Naive thymus-derived CD8-positive, alpha-beta T cell (primary cell): ENCODE measurements around the gene PAX7. TPM values are rescaled to one million over a fixed set of nuclear protein-coding genes. Genes with fewer than 3 reads are reported as not detected.

Experiments
- ATAC-seq, 2 donors: fragments of 150-1000 bp; cut with Tn5 transposase in 1 of 2; sonication (Bioruptor Pico), chemical (Tn5 transposase) in 1 of 2; 1 replicate in 1 of 2; 2 replicates in 1 of 2; pipeline ENCODE4 v1.10.0; 2021; ENCODE audit warnings: mild to moderate bottlenecking in 2 of 2, moderate library complexity in 2 of 2
- POLR2A ChIA-PET: fragments of 350-600 bp; sonication (Branson Sonifier 250); formaldehyde crosslinking; loops from one replicate; lab custom pipeline; 2021; ENCODE audit warnings: antibody characterized with exemption; lab: Charles Lee
- DNase-seq, 10 donors: peaks; one replicate each; pipeline versions ENCODE4 v3.0.0 to v3.0.0-alpha.2; 2020 to 2022
- H3K27ac Mint-ChIP-seq, 10 donors: one replicate each; pipeline ENCODE4 v1.8.0; 2020 to 2022; ENCODE audit warnings: mild to moderate bottlenecking in 10 of 10, mixed read lengths in 10 of 10, moderate library complexity in 4 of 10, inconsistent platforms in 1 of 10
- H3K27me3 Mint-ChIP-seq, 5 donors: one replicate each; pipeline ENCODE4 v1.8.0; 2021 to 2022; ENCODE audit warnings: mixed read lengths in 5 of 5
- H3K36me3 Mint-ChIP-seq, 3 donors: one replicate each; pipeline ENCODE4 v1.8.0; 2020 to 2022; ENCODE audit warnings: mixed read lengths in 3 of 3, mild to moderate bottlenecking in 2 of 3, inconsistent platforms in 1 of 3
- H3K4me1 Mint-ChIP-seq, 4 donors: one replicate each; pipeline ENCODE4 v1.8.0; 2021 to 2022; ENCODE audit warnings: mixed read lengths in 4 of 4
- H3K4me3 Mint-ChIP-seq, 10 donors: one replicate each; pipeline ENCODE4 v1.8.0; 2020 to 2022; ENCODE audit warnings: mild to moderate bottlenecking in 10 of 10, mixed read lengths in 10 of 10, moderate library complexity in 6 of 10, inconsistent platforms in 1 of 10
- H3K9me3 Mint-ChIP-seq, 9 donors: one replicate each; pipeline ENCODE4 v1.8.0; 2020 to 2022; ENCODE audit warnings: mixed read lengths in 9 of 9, mild to moderate bottlenecking in 3 of 9, inconsistent platforms in 1 of 9, moderate library complexity in 1 of 9
- polyA plus RNA-seq, 3 donors: library from polyadenylated mRNA; unstranded; fragments of 300-500 nt; fragmentation: Illumina TruSeq; gene quantifications; one replicate each; pipeline ENCODE4 v1.2.3, GENCODE V29; 2021
- total RNA-seq, 8 experiments: library from RNA in 2 of 8; stranded (reverse) in 2 of 8; gene quantifications; one replicate each; pipeline ENCODE4 v1.2.3 and lab custom pipeline; 2021 to 2026

The PAX7 gene
- total and polyA plus RNA-seq, 5 experiments from 2014 or later, result not detected

DNA sequence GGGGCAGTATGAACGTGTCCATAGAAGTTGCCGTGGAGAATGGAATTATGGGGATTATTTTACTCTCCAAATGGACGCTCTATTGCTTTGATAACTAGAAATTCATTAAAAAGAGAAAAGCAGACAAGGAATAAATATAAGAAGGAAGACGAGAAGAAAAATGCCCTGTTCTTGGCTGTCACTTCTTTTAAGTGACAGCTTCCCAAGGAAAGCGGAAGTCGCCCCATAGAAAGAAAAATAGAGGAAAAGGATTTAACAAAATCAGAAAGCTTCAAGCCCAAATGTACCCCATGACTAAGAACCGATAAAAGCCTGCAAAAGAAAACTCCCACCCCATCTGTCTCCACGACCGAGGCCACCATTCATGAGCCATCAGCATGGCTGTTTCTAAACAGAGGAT lies 143.1 kb downstream of the PAX7 start:
- Mint-ChIP-seq H3K27ac (no peak overlapping the region), H3K36me3 (no peaks in the 10 kb centered on the region), H3K27me3 (peaks cover 14 to 78% (median 52%) of the 10 kb centered on the region in 5 donors), H3K4me1 (no peaks in the 10 kb centered on the region), H3K9me3 (no peaks in the 10 kb centered on the region), H3K4me3 (no peak overlapping the region)
- POLR2A ChIA-PET, result no interaction called here
- DNase-seq, result no peak
- ATAC-seq, result no peak

DNA sequence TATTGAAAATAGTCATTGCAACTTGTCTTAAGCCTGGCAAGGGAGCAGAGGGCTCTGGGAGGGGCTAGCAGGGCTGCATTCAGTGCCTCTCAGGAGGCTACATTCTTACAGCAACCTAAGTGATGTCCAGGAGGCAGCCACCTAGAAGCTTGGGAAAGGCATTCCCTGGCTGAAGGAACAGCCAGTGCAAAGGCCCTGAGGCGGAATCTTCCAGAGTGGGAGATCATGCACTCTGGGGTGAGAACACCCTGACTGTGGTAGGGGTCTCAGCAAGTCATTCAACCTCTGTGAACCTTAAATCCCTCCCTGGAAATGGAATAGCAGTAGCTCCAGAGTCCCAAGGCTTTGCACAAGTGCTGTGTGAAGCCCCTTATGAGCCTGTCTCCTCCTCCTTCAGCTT lies 144.7 kb downstream of the PAX7 start:
- Mint-ChIP-seq H3K4me1 (peaks cover 0 to 1% (median 0%) of the 10 kb centered on the region in 4 donors), H3K27ac (no peak overlapping the region), H3K27me3 (peaks cover 17 to 78% (median 44%) of the 10 kb centered on the region in 5 donors), H3K4me3 (no peak overlapping the region), H3K9me3 (no peaks in the 10 kb centered on the region), H3K36me3 (no peaks in the 10 kb centered on the region)
- POLR2A ChIA-PET, result no interaction called here
- DNase-seq (no peak), ATAC-seq (no peak)

DNA sequence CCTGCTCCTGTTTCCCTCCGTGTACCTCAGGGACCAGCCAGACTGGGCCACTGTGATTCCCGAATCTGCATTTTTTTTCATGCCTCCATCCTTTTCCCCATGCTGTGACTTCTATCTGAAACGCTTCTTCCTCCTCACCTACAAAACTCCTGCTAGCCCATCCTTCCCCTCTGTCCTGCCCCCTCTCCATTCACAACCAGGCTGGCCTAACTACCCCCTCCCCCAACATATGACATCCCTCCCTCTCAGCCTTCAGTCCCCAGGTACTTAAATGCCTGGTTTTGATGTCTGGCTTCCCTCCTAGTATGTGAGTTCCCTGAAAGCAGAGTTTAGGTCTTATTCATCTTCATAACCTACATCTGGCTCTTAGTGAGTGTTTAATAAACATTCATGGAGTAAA lies 146.1 kb downstream of the PAX7 start:
- POLR2A ChIA-PET, result no interaction called here
- Mint-ChIP-seq H3K27me3 (peaks cover 14 to 74% (median 41%) of the 10 kb centered on the region in 5 donors), H3K36me3 (no peaks in the 10 kb centered on the region), H3K9me3 (no peaks in the 10 kb centered on the region), H3K4me1 (peaks cover 0 to 1% (median 0%) of the 10 kb centered on the region in 4 donors), H3K4me3 (no peak overlapping the region), H3K27ac (no peak overlapping the region)
- ATAC-seq (no peak), DNase-seq (no peak)

DNA sequence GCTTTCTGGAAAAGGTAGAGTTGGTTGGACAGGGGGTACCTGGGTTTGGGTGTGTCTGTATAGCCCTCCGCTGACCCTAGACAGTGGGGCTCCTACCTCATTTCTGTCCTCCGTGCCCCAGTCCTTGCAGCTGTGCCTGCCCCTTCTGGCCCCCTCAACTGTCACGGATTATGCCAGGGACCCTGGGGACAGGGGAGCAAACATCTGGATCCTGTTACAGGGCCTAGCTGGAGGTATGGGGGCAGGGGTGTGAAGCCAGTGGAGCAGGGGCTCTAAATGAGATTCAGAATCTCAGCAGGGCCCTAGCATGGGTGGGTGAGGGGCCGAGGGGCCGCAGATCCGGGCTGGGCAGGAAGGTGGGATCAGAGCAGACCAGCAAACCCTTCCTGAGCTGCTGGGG lies 147.8 kb downstream of the PAX7 start:
- no peak overlapping the region for H3K4me3 Mint-ChIP-seq
- H3K27me3 Mint-ChIP-seq, result peaks cover 14 to 71% (median 49%) of the 10 kb centered on the region in 5 donors
- no peaks in the 10 kb centered on the region for H3K36me3 Mint-ChIP-seq
- POLR2A ChIA-PET, result no interaction called here
- no peak overlapping the region for H3K27ac Mint-ChIP-seq
- H3K9me3 Mint-ChIP-seq, result no peaks in the 10 kb centered on the region
- no peak for DNase-seq
- H3K4me1 Mint-ChIP-seq, result peaks cover 0 to 1% (median 0%) of the 10 kb centered on the region in 4 donors
- no peak for ATAC-seq

DNA sequence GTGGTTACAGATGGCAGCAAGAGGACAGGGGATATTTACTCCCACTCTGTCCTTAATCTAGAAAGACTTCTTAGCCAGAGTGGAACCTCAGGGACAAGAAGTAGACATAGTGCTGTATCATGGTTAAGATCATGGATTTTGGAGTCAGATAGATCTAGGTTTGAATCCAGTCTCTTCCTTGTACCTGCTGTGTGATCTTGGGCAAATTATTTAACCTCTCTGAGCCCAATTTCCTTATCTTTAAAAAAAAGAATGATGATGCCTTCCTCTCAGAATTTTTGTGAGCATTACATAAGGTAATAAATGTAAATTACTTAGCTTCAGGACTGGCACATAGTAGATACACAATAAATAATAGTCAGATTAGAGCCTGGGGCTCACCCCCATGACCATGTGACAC lies 150.4 kb downstream of the PAX7 start:
- DNase-seq (no peak), ATAC-seq (no peak)
- H3K27ac Mint-ChIP-seq, result no peak overlapping the region
- no peak overlapping the region for H3K4me3 Mint-ChIP-seq
- peaks cover 0 to 8% (median 0%) of the 10 kb centered on the region in 3 donors for H3K36me3 Mint-ChIP-seq
- peaks cover 11 to 70% (median 53%) of the 10 kb centered on the region in 5 donors for H3K27me3 Mint-ChIP-seq
- peaks cover 0 to 2% (median 0%) of the 10 kb centered on the region in 9 donors for H3K9me3 Mint-ChIP-seq
- POLR2A ChIA-PET, result no interaction called here
- H3K4me1 Mint-ChIP-seq, result peaks cover 0 to 3% (median 0%) of the 10 kb centered on the region in 4 donors

DNA sequence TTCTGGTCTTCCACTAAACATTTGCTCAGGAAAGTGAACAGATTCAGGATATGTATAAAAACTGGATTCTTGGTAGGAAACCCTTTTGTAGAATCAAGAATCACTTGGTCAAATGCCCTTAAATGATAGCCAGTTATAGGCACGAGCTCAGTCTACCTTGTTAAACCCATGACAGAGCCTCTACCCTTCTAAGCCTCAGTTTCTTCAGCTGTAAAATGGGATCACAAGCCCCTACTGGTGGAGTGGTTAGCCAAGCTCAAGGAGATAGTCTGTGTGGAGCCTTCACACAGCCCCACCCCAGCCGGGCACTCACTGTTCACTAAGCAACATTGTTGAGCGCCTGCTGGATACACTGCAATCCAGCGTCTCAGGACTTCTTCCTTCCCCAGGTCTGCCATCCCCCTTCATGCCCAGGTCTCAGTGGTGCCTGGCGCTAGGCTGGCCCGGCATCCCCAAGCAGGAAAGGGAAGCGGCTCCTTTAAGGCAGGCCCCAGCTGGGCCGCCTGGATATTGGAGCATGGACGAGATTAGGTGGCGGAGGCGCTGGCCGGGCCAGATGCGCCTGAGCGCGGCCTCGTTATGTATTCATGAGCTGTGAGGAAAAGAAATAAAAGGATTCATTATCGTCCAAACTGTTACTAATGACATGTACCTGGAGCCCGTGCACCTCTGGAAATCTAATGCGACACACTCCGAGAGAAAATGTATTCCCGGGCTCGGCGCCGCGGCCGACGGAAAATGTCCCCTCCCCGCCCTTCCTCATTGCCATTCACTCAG lies 153.2 kb downstream of the PAX7 start:
- Mint-ChIP-seq H3K9me3 (peaks cover 0 to 2% (median 0%) of the 10 kb centered on the region in 9 donors), H3K27ac (peak overlapping the region in 1 of 10 donors; percentile 83)

DNA sequence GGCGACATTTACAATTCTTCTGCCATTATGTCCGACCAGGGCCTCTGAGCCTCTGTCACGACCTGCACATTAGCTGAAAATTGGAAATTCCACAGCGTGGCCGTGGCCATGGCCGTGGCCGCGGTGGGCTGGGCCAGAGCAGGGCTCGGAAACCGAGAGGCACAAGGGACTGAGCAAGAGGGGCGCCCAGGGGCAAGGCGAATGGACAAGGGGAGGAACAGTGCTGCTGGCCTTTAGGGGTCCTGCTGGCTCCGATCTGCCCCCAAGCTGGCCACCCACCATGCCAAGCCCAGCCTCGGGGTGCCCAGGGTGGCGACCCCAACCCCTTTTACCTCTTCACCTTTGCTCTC lies 153.8 kb downstream of the PAX7 start:
- no peak for DNase-seq
- H3K4me1 Mint-ChIP-seq, result peaks cover 0 to 2% (median 0%) of the 10 kb centered on the region in 4 donors
- ATAC-seq, result no peak
- no peak overlapping the region for H3K4me3 Mint-ChIP-seq
- peaks cover 0 to 8% (median 0%) of the 10 kb centered on the region in 3 donors for H3K36me3 Mint-ChIP-seq
- H3K9me3 Mint-ChIP-seq, result peaks cover 0 to 2% (median 0%) of the 10 kb centered on the region in 9 donors
- POLR2A ChIA-PET, result no interaction called here
- H3K27ac Mint-ChIP-seq, result peak overlapping the region in 1 of 10 donors; percentile 83
- H3K27me3 Mint-ChIP-seq, result peaks cover 8 to 56% (median 41%) of the 10 kb centered on the region in 5 donors

More for the DNA sequence above, 153.2 kb downstream of the PAX7 start:
- Mint-ChIP-seq H3K4me3 (no peak overlapping the region), H3K27me3 (peaks cover 11 to 58% (median 45%) of the 10 kb centered on the region in 5 donors), H3K36me3 (peaks cover 0 to 8% (median 0%) of the 10 kb centered on the region in 3 donors), H3K4me1 (peaks cover 0 to 3% (median 0%) of the 10 kb centered on the region in 4 donors)
- ATAC-seq, result no peak
- DNase-seq, result peak in 1 of 10 donors; percentile 38
- POLR2A ChIA-PET, result interaction anchor here (0.6 kb wide), 1 partner anchor 1178 kb away, joined by 3 read pairs; no protein-coding TSS in a partner anchor

DNA sequence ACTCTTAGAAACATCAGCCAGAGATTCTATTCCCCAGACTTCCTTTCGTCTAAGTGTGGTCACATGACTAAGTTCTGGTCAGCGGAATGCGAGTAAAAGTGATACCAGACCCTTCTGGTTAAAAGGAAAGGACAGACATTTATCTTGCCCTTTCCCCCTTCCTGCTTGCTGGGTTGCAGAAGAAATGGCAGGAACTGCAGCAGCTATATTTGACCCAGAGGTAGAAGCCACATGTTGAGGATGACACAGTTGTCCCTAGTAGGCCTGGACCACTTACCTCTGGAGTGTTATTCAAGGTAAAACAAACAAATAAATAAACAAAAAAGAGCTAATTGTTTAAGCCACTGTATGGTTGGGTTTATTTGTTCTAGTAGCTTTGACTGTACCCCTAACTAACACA lies 155.5 kb downstream of the PAX7 start:
- no peak for DNase-seq
- H3K36me3 Mint-ChIP-seq, result peaks cover 0 to 8% (median 0%) of the 10 kb centered on the region in 3 donors

DNA sequence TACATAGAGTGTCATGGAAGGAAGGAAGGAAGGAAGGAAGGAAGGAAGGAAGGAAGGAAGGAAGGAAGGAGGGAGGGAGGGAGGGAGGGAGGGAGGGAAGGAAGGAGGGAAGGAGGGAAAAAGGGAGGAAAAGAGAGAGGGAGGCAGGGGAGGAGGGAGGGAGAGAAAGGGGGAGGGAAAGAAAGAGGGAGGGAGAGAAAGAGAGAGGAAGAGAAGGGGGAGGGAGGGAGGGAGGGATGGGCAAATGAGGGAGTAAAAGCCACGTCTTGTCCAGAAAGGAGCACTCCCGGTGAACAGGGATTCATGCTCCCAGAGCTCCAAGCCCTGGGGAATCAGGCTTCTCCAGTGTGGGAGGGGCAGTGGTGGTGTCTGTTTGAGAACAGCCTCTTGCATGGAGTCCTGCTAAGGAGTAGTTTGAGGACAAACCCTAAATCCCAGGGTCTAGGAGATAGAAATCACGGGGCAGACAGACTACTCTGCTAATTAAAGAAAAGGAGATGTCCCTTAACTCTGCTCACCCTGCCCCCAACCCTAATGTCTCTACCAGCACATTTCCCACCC lies 157.3 kb downstream of the PAX7 start:
- peaks cover 0 to 11% (median 6%) of the 10 kb centered on the region in 9 donors for H3K9me3 Mint-ChIP-seq
- no peak overlapping the region for H3K4me3 Mint-ChIP-seq
- H3K27ac Mint-ChIP-seq, result no peak overlapping the region
- POLR2A ChIA-PET, result no interaction called here
- peaks cover 0 to 18% (median 0%) of the 10 kb centered on the region in 3 donors for H3K36me3 Mint-ChIP-seq
- no peak for DNase-seq
- peaks cover 17 to 76% (median 49%) of the 10 kb centered on the region in 5 donors for H3K27me3 Mint-ChIP-seq
- no peak for ATAC-seq
- H3K4me1 Mint-ChIP-seq, result peaks cover 0 to 2% (median 0%) of the 10 kb centered on the region in 4 donors

More for the DNA sequence above, 155.5 kb downstream of the PAX7 start:
- POLR2A ChIA-PET, result no interaction called here
- Mint-ChIP-seq H3K4me3 (no peak overlapping the region), H3K4me1 (peaks cover 0 to 2% (median 0%) of the 10 kb centered on the region in 4 donors), H3K9me3 (peaks cover 0 to 2% (median 0%) of the 10 kb centered on the region in 9 donors), H3K27me3 (peaks cover 10 to 60% (median 45%) of the 10 kb centered on the region in 5 donors), H3K27ac (no peak overlapping the region)
- ATAC-seq, result no peak

DNA sequence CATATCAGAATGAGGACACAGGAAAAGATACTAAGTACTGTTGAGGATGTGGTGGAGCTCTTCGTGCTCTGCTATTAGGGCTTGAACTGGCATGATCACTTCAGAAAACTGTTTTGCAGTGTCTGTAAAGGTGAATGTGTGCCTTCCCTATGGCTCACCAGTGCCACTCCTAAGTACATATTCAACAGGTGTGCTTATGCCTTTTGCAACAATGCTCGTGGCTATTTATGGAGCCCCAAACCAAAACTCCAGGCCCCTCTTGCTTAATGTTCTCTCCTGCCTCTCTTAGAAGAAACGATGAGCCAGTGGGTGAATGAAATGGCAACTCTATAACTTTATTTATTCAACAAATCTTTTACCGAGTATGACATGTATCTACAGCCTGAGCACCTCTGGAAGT lies 158.6 kb downstream of the PAX7 start:
- H3K4me1 Mint-ChIP-seq, result no peaks in the 10 kb centered on the region

DNA sequence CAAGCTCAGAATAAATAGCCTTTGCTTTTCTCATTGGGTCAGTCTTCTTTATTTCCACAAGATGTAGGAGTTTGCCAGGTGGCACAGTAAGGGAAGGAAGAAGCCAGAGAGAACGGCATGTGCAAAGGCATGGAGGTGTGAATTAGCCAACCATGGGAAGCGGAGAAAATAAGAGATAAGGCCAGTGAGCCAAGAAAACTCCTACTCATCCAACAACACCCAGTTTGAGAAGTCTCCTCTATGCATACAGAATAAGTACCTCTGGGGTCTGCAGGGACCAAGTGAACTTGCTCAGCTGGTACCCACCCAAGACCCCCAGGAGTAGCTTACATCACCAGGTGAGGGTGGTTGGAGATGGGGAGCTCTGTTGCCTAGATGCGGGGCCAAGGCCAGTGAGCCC lies 162.1 kb downstream of the PAX7 start:
- H3K4me3 Mint-ChIP-seq, result no peak overlapping the region
- DNase-seq, result peak in 1 of 10 donors; percentile 37
- H3K9me3 Mint-ChIP-seq, result peaks cover 0 to 13% (median 7%) of the 10 kb centered on the region in 9 donors
- POLR2A ChIA-PET, result no interaction called here
- no peak overlapping the region for H3K27ac Mint-ChIP-seq
- no peak for ATAC-seq
- no peaks in the 10 kb centered on the region for H3K4me1 Mint-ChIP-seq
- H3K36me3 Mint-ChIP-seq, result peaks cover 0 to 10% (median 0%) of the 10 kb centered on the region in 3 donors
- peaks cover 25 to 74% (median 42%) of the 10 kb centered on the region in 5 donors for H3K27me3 Mint-ChIP-seq

More for the DNA sequence above, 158.6 kb downstream of the PAX7 start:
- ATAC-seq, result no peak
- no peak for DNase-seq
- Mint-ChIP-seq H3K27me3 (peaks cover 24 to 86% (median 53%) of the 10 kb centered on the region in 5 donors), H3K9me3 (peaks cover 0 to 11% (median 8%) of the 10 kb centered on the region in 9 donors), H3K4me3 (no peak overlapping the region), H3K36me3 (peaks cover 0 to 18% (median 0%) of the 10 kb centered on the region in 3 donors), H3K27ac (no peak overlapping the region)
- POLR2A ChIA-PET, result no interaction called here

DNA sequence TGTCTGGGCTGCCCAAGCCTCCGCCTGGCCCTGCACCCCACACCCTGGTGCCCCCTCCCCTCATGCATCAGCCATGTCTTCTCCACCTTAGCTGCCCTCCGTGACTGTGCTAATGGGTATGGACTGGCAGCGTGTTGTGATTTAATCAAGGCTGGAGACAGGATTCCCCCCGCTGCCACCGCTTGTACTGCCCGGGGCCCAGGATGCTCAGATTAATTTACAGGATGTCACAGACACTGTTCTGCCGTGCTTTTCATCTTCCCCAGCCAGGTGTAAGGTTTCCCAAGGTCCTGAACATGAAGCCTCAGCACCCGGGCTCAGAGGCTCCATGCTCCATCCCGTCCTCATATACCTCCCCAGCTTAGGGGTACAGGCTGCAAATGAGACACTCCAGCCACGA lies 162.5 kb downstream of the PAX7 start:
- POLR2A ChIA-PET, result no interaction called here
- Mint-ChIP-seq H3K4me3 (no peak overlapping the region), H3K4me1 (no peaks in the 10 kb centered on the region), H3K27me3 (peaks cover 25 to 74% (median 42%) of the 10 kb centered on the region in 5 donors), H3K36me3 (peaks cover 0 to 10% (median 0%) of the 10 kb centered on the region in 3 donors), H3K9me3 (peaks cover 0 to 15% (median 7%) of the 10 kb centered on the region in 9 donors), H3K27ac (no peak overlapping the region)
- DNase-seq, result no peak
- ATAC-seq, result no peak

DNA sequence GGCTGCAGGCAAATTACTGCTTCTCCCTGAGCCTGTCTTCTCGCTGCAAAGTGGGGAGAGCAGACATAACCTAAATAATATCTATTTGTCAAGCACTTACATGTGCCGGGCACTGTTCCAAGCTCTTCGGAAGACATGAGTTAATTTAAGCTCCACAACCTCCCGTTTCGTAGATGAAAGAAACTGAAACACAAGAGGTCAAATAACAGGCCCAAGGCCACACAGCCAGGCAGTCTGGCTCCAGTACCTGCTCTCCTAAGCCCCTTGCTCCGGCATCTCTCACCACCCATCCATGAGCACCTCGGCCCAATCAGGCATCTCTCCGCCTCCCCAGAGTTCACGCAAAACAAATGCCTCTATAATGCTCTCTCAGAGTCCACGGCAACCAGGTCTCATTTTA lies 163.4 kb downstream of the PAX7 start:
- Mint-ChIP-seq H3K36me3 (peaks cover 0 to 10% (median 0%) of the 10 kb centered on the region in 3 donors), H3K27me3 (peaks cover 22 to 74% (median 43%) of the 10 kb centered on the region in 5 donors), H3K4me1 (no peaks in the 10 kb centered on the region), H3K4me3 (no peak overlapping the region), H3K9me3 (peaks cover 0 to 16% (median 7%) of the 10 kb centered on the region in 9 donors), H3K27ac (no peak overlapping the region)
- no peak for ATAC-seq
- DNase-seq, result no peak
- POLR2A ChIA-PET, result no interaction called here
